ENCODE results near the gene NUP210. TPM values are rescaled to one million over a fixed set of nuclear protein-coding genes. Genes with fewer than 3 reads are reported as not detected.
A peak's percentile ranks its signal among the peaks of the same experiment; 100 is the strongest.

NUP210 gene
- polyA plus RNA-seq, 2 donors, result 5.7 to 5.9 TPM

GRCh38 chr3:13277196-13277813, 142.8 kb downstream of the NUP210 start:
- Histone ChIP-seq H3K27me3 (ENCODE audit: control insufficient read depth in 1 of 2, insufficient read depth in 2 of 2, low read length in 2 of 2) (no peaks in the 10 kb centered on the region), H3K36me3 (ENCODE audit: control insufficient read depth in 2 of 2, insufficient read depth in 2 of 2, low read length in 1 of 2) (no peaks in the 10 kb centered on the region), H3K4me1 (ENCODE audit: control insufficient read depth in 2 of 2, insufficient read depth in 2 of 2, low read length in 1 of 2) (peaks cover 0 to 7% of the 10 kb centered on the region in 2 donors), H3K4me3 (ENCODE audit: low read depth in 1 of 2, low read length in 2 of 2) (no peak overlapping the region), H3K27ac (ENCODE audit: low read depth in 2 of 2, low read length in 1 of 2) (peak overlapping the region; percentile 32 to 43), H3K9me3 (ENCODE audit: control insufficient read depth in 2 of 2, insufficient read depth in 1 of 2, low read depth in 1 of 2, low read length in 1 of 2) (peaks cover 0 to 2% of the 10 kb centered on the region in 2 donors)
- 46 to 50% methylated on average over 16 of the region's 16 CpGs for WGBS, 2 donors

- Histone ChIP-seq H3K36me3 (ENCODE audit: control insufficient read depth in 2 of 2, insufficient read depth in 2 of 2, low read length in 1 of 2) (no peaks in the 10 kb centered on the region), H3K27me3 (ENCODE audit: control insufficient read depth in 1 of 2, insufficient read depth in 2 of 2, low read length in 2 of 2) (no peaks in the 10 kb centered on the region)
- 63 to 64% methylated on average over 14 of the region's 14 CpGs for WGBS, 2 donors
Measured at GRCh38 chr3:13276438-13277195, 143.5 kb downstream of the NUP210 start.

GRCh38 chr3:13275376-13276005, 144.6 kb downstream of the NUP210 start:
- H3K9me3 ChIP-seq (ENCODE audit: control insufficient read depth in 2 of 2, insufficient read depth in 1 of 2, low read depth in 1 of 2, low read length in 1 of 2), result peaks cover 0 to 2% of the 10 kb centered on the region in 2 donors
- H3K27ac ChIP-seq (ENCODE audit: low read depth in 2 of 2, low read length in 1 of 2), result no peak overlapping the region
- no peak overlapping the region for H3K4me3 ChIP-seq (ENCODE audit: low read depth in 1 of 2, low read length in 2 of 2)
- no peaks in the 10 kb centered on the region for H3K27me3 ChIP-seq (ENCODE audit: control insufficient read depth in 1 of 2, insufficient read depth in 2 of 2, low read length in 2 of 2)
- peaks cover 0 to 7% of the 10 kb centered on the region in 2 donors for H3K4me1 ChIP-seq (ENCODE audit: control insufficient read depth in 2 of 2, insufficient read depth in 2 of 2, low read length in 1 of 2)
- no peaks in the 10 kb centered on the region for H3K36me3 ChIP-seq (ENCODE audit: control insufficient read depth in 2 of 2, insufficient read depth in 2 of 2, low read length in 1 of 2)
- 83 to 87% methylated on average over 14 of the region's 14 CpGs for WGBS, 2 donors

More at GRCh38 chr3:13276438-13277195, 143.5 kb downstream of the NUP210 start:
- Histone ChIP-seq H3K4me3 (ENCODE audit: low read depth in 1 of 2, low read length in 2 of 2) (no peak overlapping the region), H3K27ac (ENCODE audit: low read depth in 2 of 2, low read length in 1 of 2) (peak overlapping the region in 1 of 2 donors; percentile 33), H3K4me1 (ENCODE audit: control insufficient read depth in 2 of 2, insufficient read depth in 2 of 2, low read length in 1 of 2) (peaks cover 0 to 7% of the 10 kb centered on the region in 2 donors), H3K9me3 (ENCODE audit: control insufficient read depth in 2 of 2, insufficient read depth in 1 of 2, low read depth in 1 of 2, low read length in 1 of 2) (peaks cover 0 to 2% of the 10 kb centered on the region in 2 donors)

GRCh38 chr3:13274551-13275332, 145.4 kb downstream of the NUP210 start:
- 83 to 84% methylated on average over 14 of the region's 14 CpGs for WGBS, 2 donors
- Histone ChIP-seq H3K4me3 (ENCODE audit: low read depth in 1 of 2, low read length in 2 of 2) (no peak overlapping the region), H3K9me3 (ENCODE audit: control insufficient read depth in 2 of 2, insufficient read depth in 1 of 2, low read depth in 1 of 2, low read length in 1 of 2) (peaks cover 0 to 2% of the 10 kb centered on the region in 2 donors), H3K4me1 (ENCODE audit: control insufficient read depth in 2 of 2, insufficient read depth in 2 of 2, low read length in 1 of 2) (peaks cover 0 to 7% of the 10 kb centered on the region in 2 donors), H3K27me3 (ENCODE audit: control insufficient read depth in 1 of 2, insufficient read depth in 2 of 2, low read length in 2 of 2) (no peaks in the 10 kb centered on the region), H3K27ac (ENCODE audit: low read depth in 2 of 2, low read length in 1 of 2) (no peak overlapping the region), H3K36me3 (ENCODE audit: control insufficient read depth in 2 of 2, insufficient read depth in 2 of 2, low read length in 1 of 2) (no peaks in the 10 kb centered on the region)

- Histone ChIP-seq H3K36me3 (ENCODE audit: control insufficient read depth in 2 of 2, insufficient read depth in 2 of 2, low read length in 1 of 2) (no peaks in the 10 kb centered on the region), H3K4me3 (ENCODE audit: low read depth in 1 of 2, low read length in 2 of 2) (no peak overlapping the region), H3K4me1 (ENCODE audit: control insufficient read depth in 2 of 2, insufficient read depth in 2 of 2, low read length in 1 of 2) (peaks cover 0 to 7% of the 10 kb centered on the region in 2 donors), H3K9me3 (ENCODE audit: control insufficient read depth in 2 of 2, insufficient read depth in 1 of 2, low read depth in 1 of 2, low read length in 1 of 2) (peaks cover 2 to 5% of the 10 kb centered on the region in 2 donors), H3K27me3 (ENCODE audit: control insufficient read depth in 1 of 2, insufficient read depth in 2 of 2, low read length in 2 of 2) (no peaks in the 10 kb centered on the region), H3K27ac (ENCODE audit: low read depth in 2 of 2, low read length in 1 of 2) (no peak overlapping the region)
- WGBS, 2 donors, result 55 to 70% methylated on average over 13 of the region's 13 CpGs
Measured at GRCh38 chr3:13274125-13274524, 146.0 kb downstream of the NUP210 start.

- Histone ChIP-seq H3K36me3 (ENCODE audit: control insufficient read depth in 2 of 2, insufficient read depth in 2 of 2, low read length in 1 of 2) (no peaks in the 10 kb centered on the region), H3K27me3 (ENCODE audit: control insufficient read depth in 1 of 2, insufficient read depth in 2 of 2, low read length in 2 of 2) (no peaks in the 10 kb centered on the region), H3K4me3 (ENCODE audit: low read depth in 1 of 2, low read length in 2 of 2) (no peak overlapping the region), H3K9me3 (ENCODE audit: control insufficient read depth in 2 of 2, insufficient read depth in 1 of 2, low read depth in 1 of 2, low read length in 1 of 2) (peaks cover 0 to 8% of the 10 kb centered on the region in 2 donors), H3K27ac (ENCODE audit: low read depth in 2 of 2, low read length in 1 of 2) (no peak overlapping the region), H3K4me1 (ENCODE audit: control insufficient read depth in 2 of 2, insufficient read depth in 2 of 2, low read length in 1 of 2) (peaks cover 0 to 7% of the 10 kb centered on the region in 2 donors)
- WGBS, 2 donors, result 83 to 87% methylated on average over 6 of the region's 6 CpGs
Measured at GRCh38 chr3:13273604-13274105, 146.5 kb downstream of the NUP210 start.

- Histone ChIP-seq H3K9me3 (ENCODE audit: control insufficient read depth in 2 of 2, insufficient read depth in 1 of 2, low read depth in 1 of 2, low read length in 1 of 2) (peaks cover 0 to 8% of the 10 kb centered on the region in 2 donors), H3K4me3 (ENCODE audit: low read depth in 1 of 2, low read length in 2 of 2) (no peak overlapping the region), H3K27ac (ENCODE audit: low read depth in 2 of 2, low read length in 1 of 2) (no peak overlapping the region), H3K27me3 (ENCODE audit: control insufficient read depth in 1 of 2, insufficient read depth in 2 of 2, low read length in 2 of 2) (no peaks in the 10 kb centered on the region), H3K4me1 (ENCODE audit: control insufficient read depth in 2 of 2, insufficient read depth in 2 of 2, low read length in 1 of 2) (peaks cover 0 to 7% of the 10 kb centered on the region in 2 donors), H3K36me3 (ENCODE audit: control insufficient read depth in 2 of 2, insufficient read depth in 2 of 2, low read length in 1 of 2) (no peaks in the 10 kb centered on the region)
- 50% methylated on average over 10 of the region's 10 CpGs for WGBS, 2 donors
Measured at GRCh38 chr3:13272831-13273603, 147.1 kb downstream of the NUP210 start.

GRCh38 chr3:13269711-13270378, 150.3 kb downstream of the NUP210 start:
- Histone ChIP-seq H3K27me3 (ENCODE audit: control insufficient read depth in 1 of 2, insufficient read depth in 2 of 2, low read length in 2 of 2) (no peaks in the 10 kb centered on the region), H3K9me3 (ENCODE audit: control insufficient read depth in 2 of 2, insufficient read depth in 1 of 2, low read depth in 1 of 2, low read length in 1 of 2) (peaks cover 0 to 11% of the 10 kb centered on the region in 2 donors), H3K4me3 (ENCODE audit: low read depth in 1 of 2, low read length in 2 of 2) (no peak overlapping the region), H3K27ac (ENCODE audit: low read depth in 2 of 2, low read length in 1 of 2) (no peak overlapping the region), H3K36me3 (ENCODE audit: control insufficient read depth in 2 of 2, insufficient read depth in 2 of 2, low read length in 1 of 2) (no peaks in the 10 kb centered on the region), H3K4me1 (ENCODE audit: control insufficient read depth in 2 of 2, insufficient read depth in 2 of 2, low read length in 1 of 2) (peaks cover 0 to 5% of the 10 kb centered on the region in 2 donors)
- 89 to 90% methylated on average over 5 of the region's 5 CpGs for WGBS, 2 donors
